ENCODE data around the gene CCBE1. TPM values are rescaled to one million over a fixed set of nuclear protein-coding genes. Genes with fewer than 3 reads are reported as not detected.

CCBE1 gene
- total RNA-seq, 3 donors from 2014 or later (not counting 1 experiment from before 2014, with no cell fraction given) = 0.05 TPM; not detected in 2

DNA sequence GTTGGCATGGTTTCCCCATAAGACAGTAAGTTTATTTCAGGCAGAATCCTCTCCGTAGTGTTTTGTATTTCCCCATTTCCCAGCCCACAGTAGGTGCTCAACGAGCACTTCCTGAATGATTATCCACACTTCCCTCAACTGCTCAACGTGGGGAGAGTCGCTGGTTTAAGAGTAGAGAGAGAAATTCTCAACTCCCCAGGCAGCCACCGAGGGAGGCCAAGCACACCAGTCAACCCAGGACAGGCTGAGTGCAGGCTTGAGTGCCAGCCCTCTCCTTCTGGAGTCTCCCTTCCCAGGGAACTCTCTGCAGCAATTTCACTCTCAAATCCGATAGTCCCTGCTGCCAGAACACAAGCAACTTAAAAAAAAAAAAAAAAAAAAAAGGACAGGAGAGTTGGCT is 246.2 kb downstream of the CCBE1 start:
- H3K4me3 ChIP-seq (ENCODE audit: low read length) = no peak overlapping the region
- no peaks in the 10 kb centered on the region for H3K9me3 Mint-ChIP-seq
- ATAC-seq (no peak), DNase-seq (no peak)
- no peaks in the 10 kb centered on the region for H3K4me1 ChIP-seq (ENCODE audit: control insufficient read depth, insufficient read depth, low read length)
- H3K4me3 Mint-ChIP-seq = no peak overlapping the region
- H3K27ac ChIP-seq (ENCODE audit: low read length) = no peak overlapping the region
- H3K36me3 ChIP-seq (ENCODE audit: control insufficient read depth, insufficient read depth, low read length) = no peaks in the 10 kb centered on the region
- no peak overlapping the region for H3K27ac Mint-ChIP-seq
- H3K9me3 ChIP-seq (ENCODE audit: control insufficient read depth, insufficient read depth, low read length) = no peaks in the 10 kb centered on the region
- H3K27me3 ChIP-seq (ENCODE audit: control insufficient read depth, insufficient read depth, low read length) = no peaks in the 10 kb centered on the region
- no peaks in the 10 kb centered on the region for H3K27me3 Mint-ChIP-seq (ENCODE audit: low read depth in 2 of 2)
- TF ChIP-seq, protein P1, sequence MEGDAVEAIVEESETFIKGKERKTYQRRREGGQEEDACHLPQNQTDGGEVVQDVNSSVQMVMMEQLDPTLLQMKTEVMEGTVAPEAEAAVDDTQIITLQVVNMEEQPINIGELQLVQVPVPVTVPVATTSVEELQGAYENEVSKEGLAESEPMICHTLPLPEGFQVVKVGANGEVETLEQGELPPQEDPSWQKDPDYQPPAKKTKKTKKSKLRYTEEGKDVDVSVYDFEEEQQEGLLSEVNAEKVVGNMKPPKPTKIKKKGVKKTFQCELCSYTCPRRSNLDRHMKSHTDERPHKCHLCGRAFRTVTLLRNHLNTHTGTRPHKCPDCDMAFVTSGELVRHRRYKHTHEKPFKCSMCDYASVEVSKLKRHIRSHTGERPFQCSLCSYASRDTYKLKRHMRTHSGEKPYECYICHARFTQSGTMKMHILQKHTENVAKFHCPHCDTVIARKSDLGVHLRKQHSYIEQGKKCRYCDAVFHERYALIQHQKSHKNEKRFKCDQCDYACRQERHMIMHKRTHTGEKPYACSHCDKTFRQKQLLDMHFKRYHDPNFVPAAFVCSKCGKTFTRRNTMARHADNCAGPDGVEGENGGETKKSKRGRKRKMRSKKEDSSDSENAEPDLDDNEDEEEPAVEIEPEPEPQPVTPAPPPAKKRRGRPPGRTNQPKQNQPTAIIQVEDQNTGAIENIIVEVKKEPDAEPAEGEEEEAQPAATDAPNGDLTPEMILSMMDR (IDR thresholded peaks at IDR 0.05) = no peak
- intact Hi-C loops (cut with micrococcal nuclease) = no loop called here
- H3K36me3 Mint-ChIP-seq = no peaks in the 10 kb centered on the region
- WGBS (ENCODE audit: insufficient coverage) = 51% methylated on average over 4 of the region's 6 CpGs
- H3K4me1 Mint-ChIP-seq = no peaks in the 10 kb centered on the region

DNA sequence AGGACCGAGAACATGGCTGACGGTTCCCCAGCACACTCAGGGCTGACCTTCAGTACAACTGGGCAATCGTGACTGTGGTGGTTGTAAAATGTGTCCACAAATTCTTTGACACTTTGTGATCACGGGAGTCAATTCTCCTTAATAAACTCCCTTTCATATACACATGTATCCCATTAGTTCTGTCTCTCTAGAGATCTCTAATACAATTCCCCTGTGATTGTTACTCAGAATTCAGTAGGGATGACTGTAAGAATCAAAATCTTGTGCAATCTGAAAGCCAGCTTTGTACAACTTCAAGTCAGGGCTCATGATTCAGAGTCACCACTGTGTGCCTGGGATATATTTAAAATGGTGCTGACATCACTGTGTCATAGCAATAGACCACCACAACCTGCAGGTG is 248.7 kb downstream of the CCBE1 start:
- Histone ChIP-seq H3K9me3 (ENCODE audit: control insufficient read depth, insufficient read depth, low read length) (no peaks in the 10 kb centered on the region), H3K27ac (ENCODE audit: low read length) (no peak overlapping the region), H3K36me3 (ENCODE audit: control insufficient read depth, insufficient read depth, low read length) (no peaks in the 10 kb centered on the region), H3K27me3 (ENCODE audit: control insufficient read depth, insufficient read depth, low read length) (no peaks in the 10 kb centered on the region), H3K4me3 (ENCODE audit: low read length) (no peak overlapping the region), H3K4me1 (ENCODE audit: control insufficient read depth, insufficient read depth, low read length) (no peaks in the 10 kb centered on the region)
- TF ChIP-seq, protein P1 (IDR thresholded peaks at IDR 0.05) = no peak
- Mint-ChIP-seq H3K27me3 (ENCODE audit: low read depth in 2 of 2) (no peaks in the 10 kb centered on the region), H3K36me3 (no peaks in the 10 kb centered on the region), H3K9me3 (no peaks in the 10 kb centered on the region), H3K4me3 (no peak overlapping the region), H3K27ac (no peak overlapping the region), H3K4me1 (no peaks in the 10 kb centered on the region)
- no peak for ATAC-seq
- intact Hi-C loops (cut with micrococcal nuclease) = no loop called here
- DNase-seq = no peak
- WGBS (ENCODE audit: insufficient coverage) = 90% methylated on average over 4 of the region's 4 CpGs

DNA sequence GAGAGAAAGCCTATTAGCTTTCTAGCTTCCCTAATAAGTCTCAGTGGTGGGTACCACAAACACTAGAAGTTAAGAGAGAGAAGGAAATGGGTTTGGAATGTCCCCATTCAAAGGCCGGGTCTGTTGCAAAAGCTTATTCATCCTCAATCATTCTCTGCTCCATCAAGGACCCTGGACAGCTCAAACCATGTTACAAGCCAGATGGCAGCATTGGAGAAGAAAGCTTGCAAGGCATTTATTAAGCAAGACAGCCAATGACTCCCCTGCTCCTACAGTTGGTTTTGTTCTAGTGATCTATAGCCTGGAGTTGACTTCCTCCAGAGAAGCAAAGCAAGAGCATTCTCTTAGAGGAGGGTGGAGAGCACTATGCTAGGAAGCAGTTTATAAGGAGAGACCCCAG is 251.2 kb downstream of the CCBE1 start:
- no peak for ATAC-seq

More for the DNA sequence above, 251.2 kb downstream of the CCBE1 start:
- DNase-seq = no peak
- Mint-ChIP-seq H3K4me1 (no peaks in the 10 kb centered on the region), H3K27me3 (ENCODE audit: low read depth in 2 of 2) (no peaks in the 10 kb centered on the region), H3K4me3 (no peak overlapping the region), H3K36me3 (no peaks in the 10 kb centered on the region), H3K27ac (no peak overlapping the region), H3K9me3 (no peaks in the 10 kb centered on the region)
- intact Hi-C loops (cut with micrococcal nuclease) = no loop called here
- no peaks in the 10 kb centered on the region for H3K36me3 ChIP-seq (ENCODE audit: control insufficient read depth, insufficient read depth, low read length)
- H3K27me3 ChIP-seq (ENCODE audit: control insufficient read depth, insufficient read depth, low read length) = no peaks in the 10 kb centered on the region
- no peak overlapping the region for H3K27ac ChIP-seq (ENCODE audit: low read length)
- no peak overlapping the region for H3K4me3 ChIP-seq (ENCODE audit: low read length)
- H3K4me1 ChIP-seq (ENCODE audit: control insufficient read depth, insufficient read depth, low read length) = no peaks in the 10 kb centered on the region
- no peaks in the 10 kb centered on the region for H3K9me3 ChIP-seq (ENCODE audit: control insufficient read depth, insufficient read depth, low read length)
- WGBS (ENCODE audit: insufficient coverage) = no CpG with 5 or more reads among the region's 1 CpG
- TF ChIP-seq, protein P1 (IDR thresholded peaks at IDR 0.05) = no peak

Data from natural killer cell (primary cell).